ENCODE results near the gene HCN4.

DNA sequence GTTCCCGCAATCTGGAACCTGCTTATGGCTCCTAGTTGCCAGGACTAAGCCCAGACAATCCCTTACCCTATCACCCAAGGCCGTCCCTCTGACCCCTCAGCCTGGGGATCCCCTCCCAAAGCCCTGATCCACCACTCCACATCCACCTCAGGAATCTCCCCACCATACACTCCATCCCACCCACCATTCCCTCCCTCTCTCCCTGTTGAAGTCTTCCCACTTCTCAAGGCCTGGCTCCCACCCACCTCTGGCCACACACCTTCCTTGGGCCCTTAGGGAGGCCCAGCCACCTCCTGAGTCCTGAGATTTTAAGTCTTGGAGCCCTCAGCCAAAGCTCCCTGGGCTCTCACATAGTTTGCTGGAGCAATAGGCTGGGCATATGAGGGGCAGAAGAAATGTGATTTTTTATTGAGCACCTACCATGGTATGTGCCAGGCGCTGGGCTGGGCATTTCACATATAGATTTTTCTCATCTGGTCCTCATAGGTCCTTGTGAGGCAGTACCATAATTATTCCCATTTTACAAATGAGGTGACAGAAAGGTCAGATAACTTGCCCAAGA lies 48.1 kb downstream of the HCN4 start:
- TF ChIP-seq, protein P1, sequence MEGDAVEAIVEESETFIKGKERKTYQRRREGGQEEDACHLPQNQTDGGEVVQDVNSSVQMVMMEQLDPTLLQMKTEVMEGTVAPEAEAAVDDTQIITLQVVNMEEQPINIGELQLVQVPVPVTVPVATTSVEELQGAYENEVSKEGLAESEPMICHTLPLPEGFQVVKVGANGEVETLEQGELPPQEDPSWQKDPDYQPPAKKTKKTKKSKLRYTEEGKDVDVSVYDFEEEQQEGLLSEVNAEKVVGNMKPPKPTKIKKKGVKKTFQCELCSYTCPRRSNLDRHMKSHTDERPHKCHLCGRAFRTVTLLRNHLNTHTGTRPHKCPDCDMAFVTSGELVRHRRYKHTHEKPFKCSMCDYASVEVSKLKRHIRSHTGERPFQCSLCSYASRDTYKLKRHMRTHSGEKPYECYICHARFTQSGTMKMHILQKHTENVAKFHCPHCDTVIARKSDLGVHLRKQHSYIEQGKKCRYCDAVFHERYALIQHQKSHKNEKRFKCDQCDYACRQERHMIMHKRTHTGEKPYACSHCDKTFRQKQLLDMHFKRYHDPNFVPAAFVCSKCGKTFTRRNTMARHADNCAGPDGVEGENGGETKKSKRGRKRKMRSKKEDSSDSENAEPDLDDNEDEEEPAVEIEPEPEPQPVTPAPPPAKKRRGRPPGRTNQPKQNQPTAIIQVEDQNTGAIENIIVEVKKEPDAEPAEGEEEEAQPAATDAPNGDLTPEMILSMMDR (conservative IDR thresholded peaks at IDR 0.05; ENCODE audit: low read depth, low read length): no peak
- no peak for TF ChIP-seq EZH2 (IDR thresholded peaks at IDR 0.05; ENCODE audit: borderline replicate concordance, low read depth, low read length, poor library complexity, severe bottlenecking)

Data from A673 (cell line).